Measurements from ENCODE around the gene RALGDS.

- no peak for TF ChIP-seq CTCF (IDR thresholded peaks at IDR 0.05)
- TF ChIP-seq EZH2 (IDR thresholded peaks at IDR 0.05; ENCODE audit: borderline replicate concordance, insufficient read depth, low read depth, low read length, poor library complexity, severe bottlenecking) = no peak
Measured at GRCh38 chr9:133135146-133135745, 14.2 kb upstream of the RALGDS start.
